Esophagus squamous epithelium (tissue), 4 donors: ENCODE results near the gene USP49.

Source experiments
- CTCF ChIP-seq, 6 experiments: fragments of 450-650 bp in 4 of 6; fragments of 200-600 bp in 2 of 6; sonication (generic) in 2 of 6; IDR thresholded peaks; one replicate each; pipeline ENCODE4 v1.5.1; 2016 to 2019; ENCODE audit warnings: antibody characterized with exemption in 6 of 6, mild to moderate bottlenecking in 4 of 6, moderate library complexity in 4 of 6
- POLR2A ChIP-seq, 4 donors: fragments of 450-650 bp; IDR thresholded peaks; one replicate each; pipeline ENCODE4 v1.6.1; 2017; ENCODE audit warnings: antibody characterized with exemption in 4 of 4, mild to moderate bottlenecking in 4 of 4, moderate library complexity in 3 of 4

- TF ChIP-seq POLR2A (IDR thresholded peaks at IDR 0.05) (no peak), CTCF (IDR thresholded peaks at IDR 0.05) (no peak)
These were observed 70.3 kb downstream of the USP49 start for GRCh38 chr6:41824571-41825569.
